Ishikawa (cell line): ENCODE data around the gene ZSCAN1.
A peak's percentile ranks its signal among the peaks of the same experiment; 100 is the strongest.

ENCODE experiments used
- CEBPB ChIP-seq: IDR thresholded peaks from 2 replicates; pipeline ENCODE4 v1.6.1; 2012
- CREB1 ChIP-seq: IDR thresholded peaks from 2 replicates; pipeline ENCODE4 v1.6.1; 2012; ENCODE audit warnings: low read depth
- EGR1 ChIP-seq: IDR thresholded peaks from 2 replicates; pipeline ENCODE4 v1.6.1; 2012
- EP300 ChIP-seq: IDR thresholded peaks from 2 replicates; pipeline ENCODE4 v1.6.1; 2012; ENCODE audit warnings: borderline replicate concordance
- FOXM1 ChIP-seq: IDR thresholded peaks from 2 replicates; pipeline ENCODE4 v1.6.1; 2012; ENCODE audit warnings: low read depth, borderline replicate concordance
- NFIC ChIP-seq: IDR thresholded peaks from 2 replicates; pipeline ENCODE4 v1.6.1; 2012
- RAD21 ChIP-seq: IDR thresholded peaks from 2 replicates; pipeline ENCODE4 v1.6.1; 2012; ENCODE audit warnings: low read depth
- REST ChIP-seq: IDR thresholded peaks from 2 replicates; pipeline ENCODE4 v1.6.1; 2012; ENCODE audit warnings: low read depth, mild to moderate bottlenecking
- TAF1 ChIP-seq: IDR thresholded peaks from 2 replicates; pipeline ENCODE4 v1.6.1; 2012; ENCODE audit warnings: low read depth, mild to moderate bottlenecking
- TCF12 ChIP-seq: IDR thresholded peaks from 2 replicates; pipeline ENCODE4 v1.6.1; 2012; ENCODE audit warnings: low read depth
- TEAD4 ChIP-seq: IDR thresholded peaks from 2 replicates; pipeline ENCODE4 v1.6.1; 2012
- YY1 ChIP-seq: IDR thresholded peaks from 2 replicates; pipeline ENCODE4 v1.6.1; 2012; ENCODE audit warnings: low read depth
- ZBTB7A ChIP-seq: IDR thresholded peaks from 2 replicates; pipeline ENCODE4 v1.6.1; 2012; ENCODE audit warnings: low read depth
- TF ChIP-seq, protein P1 (sequence below): IDR thresholded peaks from 2 replicates; pipeline ENCODE4 v1.6.1; 2012
- TF ChIP-seq, protein P2 (sequence below): IDR thresholded peaks from 2 replicates; pipeline ENCODE4 v1.6.1; 2012

The ZSCAN1 gene

GRCh38 chr19:58014141-58014540 is 19.7 kb upstream of the ZSCAN1 start:
- TF ChIP-seq TAF1 (no peak), FOXM1 (no peak), CREB1 (no peak), RAD21 (no peak), TCF12 (no peak), NFIC (no peak), YY1 (no peak), REST (no peak), TEAD4 (no peak)
- TF ChIP-seq, protein P1, sequence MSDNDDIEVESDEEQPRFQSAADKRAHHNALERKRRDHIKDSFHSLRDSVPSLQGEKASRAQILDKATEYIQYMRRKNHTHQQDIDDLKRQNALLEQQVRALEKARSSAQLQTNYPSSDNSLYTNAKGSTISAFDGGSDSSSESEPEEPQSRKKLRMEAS = no peak

GRCh38 chr19:58020129-58020528 is 13.7 kb upstream of the ZSCAN1 start:
- TF ChIP-seq REST = no peak
- TF ChIP-seq, protein P2, sequence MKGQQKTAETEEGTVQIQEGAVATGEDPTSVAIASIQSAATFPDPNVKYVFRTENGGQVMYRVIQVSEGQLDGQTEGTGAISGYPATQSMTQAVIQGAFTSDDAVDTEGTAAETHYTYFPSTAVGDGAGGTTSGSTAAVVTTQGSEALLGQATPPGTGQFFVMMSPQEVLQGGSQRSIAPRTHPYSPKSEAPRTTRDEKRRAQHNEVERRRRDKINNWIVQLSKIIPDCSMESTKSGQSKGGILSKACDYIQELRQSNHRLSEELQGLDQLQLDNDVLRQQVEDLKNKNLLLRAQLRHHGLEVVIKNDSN = no peak
- no peak for TF ChIP-seq CREB1
- TF ChIP-seq RAD21 = no peak
- TF ChIP-seq CEBPB = no peak
- TF ChIP-seq TAF1 = no peak
- TF ChIP-seq TCF12 = no peak
- TF ChIP-seq ZBTB7A = no peak
- no peak for TF ChIP-seq FOXM1
- TF ChIP-seq TEAD4 = no peak
- TF ChIP-seq YY1 = no peak
- TF ChIP-seq, protein P1 = no peak
- no peak for TF ChIP-seq NFIC
- no peak for TF ChIP-seq EGR1
- TF ChIP-seq EP300 = no peak

DNA sequence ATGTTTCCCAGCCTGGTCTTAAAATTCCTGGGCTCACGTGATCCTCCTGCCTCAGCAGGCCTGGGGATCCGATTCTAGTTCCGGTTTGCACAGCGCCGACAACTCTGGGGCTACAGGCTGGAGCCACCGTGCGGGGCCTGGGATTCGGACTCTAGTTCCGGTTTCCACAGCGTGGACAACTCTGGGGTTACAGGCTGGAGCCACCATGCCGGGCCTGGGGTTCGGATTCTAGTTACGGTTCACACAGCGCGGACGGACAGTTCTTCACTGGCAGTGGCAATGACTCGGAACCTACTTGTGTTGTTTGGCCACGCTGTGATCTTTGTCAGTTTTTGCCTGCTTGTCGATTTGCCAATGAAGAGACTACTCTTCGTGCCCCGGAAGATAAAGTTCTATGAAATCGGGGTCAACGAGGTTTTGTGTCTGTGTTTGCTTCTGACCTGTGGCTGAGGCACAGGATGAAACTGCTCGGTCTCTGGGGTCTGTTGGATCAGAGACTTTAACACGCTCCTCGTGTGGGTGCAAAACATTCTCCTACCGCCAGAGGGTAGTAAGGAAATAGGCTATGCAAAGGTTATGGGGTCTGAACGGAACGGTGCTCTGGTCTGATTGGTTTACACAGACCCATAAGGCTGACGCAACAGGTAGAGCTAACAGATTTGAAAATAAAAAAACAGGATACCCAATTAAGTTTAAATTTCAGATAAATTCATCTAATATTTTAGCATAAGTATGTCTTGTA is 12.1 kb upstream of the ZSCAN1 start:
- TF ChIP-seq TCF12 (no peak), REST (no peak), RAD21 (peak; percentile 64), YY1 (no peak)
- TF ChIP-seq, protein P1 = no peak

DNA sequence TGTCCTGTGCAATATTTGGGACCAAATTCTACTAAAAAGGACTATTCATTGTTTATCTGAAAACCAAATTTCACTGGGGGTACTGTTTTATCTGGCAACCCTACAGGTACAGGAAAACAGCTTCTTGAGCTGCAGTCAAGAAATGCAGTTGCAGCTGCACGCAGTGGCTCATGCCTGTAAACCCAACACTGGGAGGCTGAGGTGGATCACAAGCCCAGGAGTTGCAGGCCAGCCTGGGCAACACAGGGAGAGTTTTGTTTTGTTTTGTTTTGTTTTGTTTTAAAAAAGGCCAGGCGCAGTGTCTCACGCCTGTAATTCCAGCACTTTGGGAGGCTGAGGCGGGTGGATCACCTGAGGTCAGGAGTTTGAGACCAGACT is 11.6 kb upstream of the ZSCAN1 start:
- no peak for TF ChIP-seq EP300
- TF ChIP-seq YY1 = no peak
- TF ChIP-seq, protein P1 = no peak
- TF ChIP-seq RAD21 = no peak
- no peak for TF ChIP-seq TAF1
- no peak for TF ChIP-seq EGR1
- TF ChIP-seq TCF12 = no peak
- no peak for TF ChIP-seq FOXM1
- TF ChIP-seq CREB1 = no peak
- no peak for TF ChIP-seq REST
- no peak for TF ChIP-seq CEBPB
- TF ChIP-seq NFIC = no peak
- TF ChIP-seq, protein P2 = no peak
- no peak for TF ChIP-seq ZBTB7A
- no peak for TF ChIP-seq TEAD4
